Measurements from ENCODE around the gene PCSK5.
A peak's percentile ranks its signal among the peaks of the same experiment; 100 is the strongest.

PCSK5 gene

DNA sequence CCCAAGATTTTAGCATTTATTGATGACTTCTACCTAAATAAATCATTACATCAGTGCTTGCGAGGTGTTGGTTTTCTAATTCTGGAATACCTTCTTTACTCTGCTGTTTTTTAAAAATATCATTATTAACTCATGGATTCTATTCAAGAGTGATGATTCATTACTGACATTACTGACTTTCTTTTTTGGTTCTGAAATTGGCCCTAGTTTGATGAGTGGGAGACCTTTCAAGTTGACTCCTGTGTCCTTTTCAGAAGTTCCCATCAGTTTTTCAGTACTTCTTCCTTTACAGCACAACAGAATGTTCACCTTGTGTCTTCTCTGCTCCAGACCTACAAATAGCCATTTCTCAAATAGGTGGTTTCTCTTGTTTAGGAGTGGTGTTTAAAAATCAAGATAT lies 114.1 kb downstream of the PCSK5 start:
- Mint-ChIP-seq H3K27ac (no peak overlapping the region), H3K4me3 (no peak overlapping the region), H3K9me3 (no peaks in the 10 kb centered on the region), H3K4me1 (ENCODE audit: low read depth) (peaks cover 21% of the 10 kb centered on the region), H3K27me3 (ENCODE audit: low read depth) (no peaks in the 10 kb centered on the region), H3K36me3 (ENCODE audit: low read depth) (peaks cover 4% of the 10 kb centered on the region)

DNA sequence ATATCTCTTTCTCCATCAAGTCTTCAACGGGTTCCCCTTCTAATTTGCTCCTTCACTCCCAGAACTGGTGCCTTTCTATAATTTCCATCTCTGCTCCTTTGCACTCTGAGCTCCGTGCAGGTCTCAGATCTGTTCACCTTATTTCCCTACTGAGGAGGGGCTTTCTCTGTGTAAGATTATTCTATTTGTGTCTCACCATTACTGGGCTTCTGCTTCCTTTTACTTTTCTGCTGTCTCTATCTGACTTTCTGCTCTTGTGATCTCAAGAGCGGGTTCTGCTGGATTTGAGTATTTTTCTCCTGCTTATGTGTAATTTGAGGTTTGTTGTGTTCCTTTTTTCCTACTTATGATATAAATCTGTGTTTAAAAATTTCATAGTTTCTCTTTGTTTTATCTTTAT lies 117.5 kb downstream of the PCSK5 start:
- peaks cover 18% of the 10 kb centered on the region for H3K4me1 Mint-ChIP-seq (ENCODE audit: low read depth)
- H3K27ac Mint-ChIP-seq: no peak overlapping the region
- no peak overlapping the region for H3K4me3 Mint-ChIP-seq
- H3K9me3 Mint-ChIP-seq: no peaks in the 10 kb centered on the region
- peaks cover 4% of the 10 kb centered on the region for H3K36me3 Mint-ChIP-seq (ENCODE audit: low read depth)
- H3K27me3 Mint-ChIP-seq (ENCODE audit: low read depth): no peaks in the 10 kb centered on the region

DNA sequence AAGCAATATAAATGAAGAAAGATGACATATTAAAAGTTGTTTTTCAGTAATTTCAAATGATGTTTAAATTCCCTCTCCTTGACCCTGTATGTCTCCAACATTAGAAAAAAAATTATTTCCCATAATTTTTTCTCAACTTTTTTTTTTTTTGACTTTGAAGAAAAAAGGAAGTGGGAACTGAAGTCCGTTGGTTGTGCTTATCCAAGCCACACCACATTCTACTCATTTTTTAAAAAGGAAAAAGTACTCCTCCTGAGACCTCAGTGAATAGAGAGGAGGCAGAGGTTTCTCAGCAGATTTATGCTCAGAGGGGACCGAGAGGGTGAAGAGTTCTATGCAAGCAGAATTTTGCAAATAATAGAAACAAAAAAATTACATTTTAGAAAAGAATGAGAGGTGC lies 123.3 kb downstream of the PCSK5 start:
- peaks cover 6% of the 10 kb centered on the region for H3K27me3 Mint-ChIP-seq (ENCODE audit: low read depth)
- H3K9me3 Mint-ChIP-seq: peaks cover 7% of the 10 kb centered on the region
- no peak overlapping the region for H3K27ac Mint-ChIP-seq
- peaks cover 12% of the 10 kb centered on the region for H3K4me1 Mint-ChIP-seq (ENCODE audit: low read depth)
- no peak overlapping the region for H3K4me3 Mint-ChIP-seq
- peaks cover 9% of the 10 kb centered on the region for H3K36me3 Mint-ChIP-seq (ENCODE audit: low read depth)

DNA sequence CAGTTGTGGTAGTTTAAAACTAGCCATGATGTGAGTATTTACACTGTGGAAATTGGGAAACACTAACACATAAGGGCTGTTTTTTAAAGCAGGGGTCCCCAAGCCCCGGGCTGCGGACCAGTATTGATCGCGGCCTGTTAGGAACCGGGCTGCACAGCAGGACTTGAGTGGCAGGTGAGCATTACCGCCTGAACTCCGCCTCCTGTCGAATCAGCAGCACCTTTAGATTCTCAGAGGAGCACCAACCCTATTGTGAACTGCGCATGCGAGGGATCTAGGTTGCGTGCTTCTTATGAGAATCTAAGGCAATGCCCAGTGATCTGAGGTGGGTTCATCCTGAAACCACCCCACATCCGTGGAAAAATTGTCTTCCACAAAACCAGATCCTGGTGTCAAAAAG lies 127.8 kb downstream of the PCSK5 start:
- Mint-ChIP-seq H3K9me3 (peaks cover 7% of the 10 kb centered on the region), H3K27me3 (ENCODE audit: low read depth) (peaks cover 4% of the 10 kb centered on the region), H3K36me3 (ENCODE audit: low read depth) (peaks cover 18% of the 10 kb centered on the region), H3K4me3 (peak overlapping the region; percentile 49), H3K27ac (no peak overlapping the region), H3K4me1 (ENCODE audit: low read depth) (peaks cover 42% of the 10 kb centered on the region)

DNA sequence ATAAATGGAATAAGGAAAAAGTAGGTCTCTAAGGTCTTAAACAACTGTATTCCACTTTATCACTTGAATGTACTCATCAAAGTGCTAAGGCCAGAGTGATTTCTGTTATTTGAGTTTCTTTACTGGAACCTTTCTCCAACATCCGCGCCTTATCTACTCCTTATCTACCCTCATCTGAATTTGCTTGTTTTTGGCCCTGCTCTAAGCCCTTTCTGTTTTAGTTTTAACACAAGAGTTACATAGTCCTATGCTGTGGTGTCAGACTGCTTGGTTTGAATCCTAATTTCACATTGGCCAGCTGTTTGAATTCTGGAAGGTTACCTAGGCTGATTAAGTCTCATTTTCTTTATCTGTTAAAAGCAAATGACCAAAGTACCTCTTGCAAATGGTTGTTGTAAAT lies 128.3 kb downstream of the PCSK5 start:
- H3K27ac Mint-ChIP-seq: peak overlapping the region; percentile 76
- peaks cover 18% of the 10 kb centered on the region for H3K36me3 Mint-ChIP-seq (ENCODE audit: low read depth)
- H3K4me1 Mint-ChIP-seq (ENCODE audit: low read depth): peaks cover 48% of the 10 kb centered on the region
- peaks cover 7% of the 10 kb centered on the region for H3K9me3 Mint-ChIP-seq
- H3K27me3 Mint-ChIP-seq (ENCODE audit: low read depth): no peaks in the 10 kb centered on the region
- H3K4me3 Mint-ChIP-seq: peak overlapping the region; percentile 49

DNA sequence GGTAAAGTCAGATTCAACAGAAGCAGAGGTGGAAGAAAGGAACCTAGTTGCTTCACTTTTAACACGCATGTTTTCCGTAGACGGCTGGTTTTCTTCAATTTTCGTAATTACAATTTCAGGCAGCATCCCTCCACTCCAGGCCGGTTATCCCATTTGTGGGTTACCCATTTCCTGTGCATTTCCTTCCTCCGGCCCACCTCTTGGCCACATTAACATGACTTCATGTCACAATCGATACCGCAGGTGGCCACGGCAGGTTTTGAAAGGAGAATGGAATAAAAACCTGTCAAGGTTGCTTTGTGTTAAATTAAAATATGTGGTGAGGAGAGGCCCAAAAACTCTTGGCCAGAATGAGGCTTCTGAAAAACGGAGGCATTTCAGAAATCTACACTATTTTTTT lies 130.2 kb downstream of the PCSK5 start:
- H3K9me3 Mint-ChIP-seq: peaks cover 6% of the 10 kb centered on the region
- peaks cover 17% of the 10 kb centered on the region for H3K36me3 Mint-ChIP-seq (ENCODE audit: low read depth)
- H3K4me3 Mint-ChIP-seq: peak overlapping the region; percentile 22
- H3K27me3 Mint-ChIP-seq (ENCODE audit: low read depth): no peaks in the 10 kb centered on the region
- peaks cover 63% of the 10 kb centered on the region for H3K4me1 Mint-ChIP-seq (ENCODE audit: low read depth)
- peak overlapping the region; percentile 54 for H3K27ac Mint-ChIP-seq

DNA sequence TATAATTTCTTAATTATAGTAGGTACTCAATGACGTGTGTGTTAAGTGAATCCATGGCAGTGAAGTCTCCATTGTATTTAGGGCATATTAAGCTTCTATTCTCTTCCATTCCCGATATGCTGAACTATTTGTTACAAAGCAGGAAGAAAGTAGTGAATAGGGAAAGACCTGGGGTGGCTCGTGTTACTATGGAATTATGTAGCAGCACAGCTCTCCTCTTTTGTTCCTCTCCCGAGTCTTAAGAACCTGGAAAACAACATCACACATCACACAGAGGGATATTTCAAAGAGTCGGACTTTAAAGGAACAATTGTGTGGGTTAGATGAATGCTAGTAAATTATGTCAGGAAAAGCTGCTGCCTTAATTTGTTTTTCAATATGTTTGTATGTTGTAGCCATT lies 131.8 kb downstream of the PCSK5 start:
- H3K9me3 Mint-ChIP-seq: no peaks in the 10 kb centered on the region
- peaks cover 22% of the 10 kb centered on the region for H3K36me3 Mint-ChIP-seq (ENCODE audit: low read depth)
- H3K27me3 Mint-ChIP-seq (ENCODE audit: low read depth): no peaks in the 10 kb centered on the region
- H3K4me3 Mint-ChIP-seq: no peak overlapping the region
- peaks cover 70% of the 10 kb centered on the region for H3K4me1 Mint-ChIP-seq (ENCODE audit: low read depth)
- no peak overlapping the region for H3K27ac Mint-ChIP-seq

DNA sequence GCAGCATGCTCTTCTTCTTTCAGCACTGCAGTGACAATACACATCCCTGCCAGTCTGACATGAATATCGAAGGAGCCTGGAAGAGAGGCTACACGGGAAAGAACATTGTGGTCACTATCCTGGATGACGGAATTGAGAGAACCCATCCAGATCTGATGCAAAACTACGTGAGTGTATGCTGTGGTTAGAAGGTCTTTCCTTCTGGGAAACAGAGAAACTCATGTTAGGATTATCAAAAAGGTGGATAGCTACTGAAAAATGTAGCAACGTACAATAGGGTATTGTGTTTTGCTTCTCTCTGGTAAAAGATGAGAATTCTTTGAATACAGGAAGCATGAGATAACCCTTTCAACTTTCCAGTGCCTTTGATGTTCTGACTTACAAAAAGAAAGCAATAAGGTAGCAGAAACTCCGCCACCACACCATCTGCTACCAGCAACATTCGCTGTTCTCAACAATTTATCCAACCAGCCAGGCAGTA lies 133.3 kb downstream of the PCSK5 start:
- Mint-ChIP-seq H3K4me1 (ENCODE audit: low read depth) (peaks cover 71% of the 10 kb centered on the region), H3K36me3 (ENCODE audit: low read depth) (peaks cover 24% of the 10 kb centered on the region), H3K27me3 (ENCODE audit: low read depth) (no peaks in the 10 kb centered on the region), H3K27ac (peak overlapping the region; percentile 85), H3K9me3 (no peaks in the 10 kb centered on the region), H3K4me3 (peak overlapping the region; percentile 70)

DNA sequence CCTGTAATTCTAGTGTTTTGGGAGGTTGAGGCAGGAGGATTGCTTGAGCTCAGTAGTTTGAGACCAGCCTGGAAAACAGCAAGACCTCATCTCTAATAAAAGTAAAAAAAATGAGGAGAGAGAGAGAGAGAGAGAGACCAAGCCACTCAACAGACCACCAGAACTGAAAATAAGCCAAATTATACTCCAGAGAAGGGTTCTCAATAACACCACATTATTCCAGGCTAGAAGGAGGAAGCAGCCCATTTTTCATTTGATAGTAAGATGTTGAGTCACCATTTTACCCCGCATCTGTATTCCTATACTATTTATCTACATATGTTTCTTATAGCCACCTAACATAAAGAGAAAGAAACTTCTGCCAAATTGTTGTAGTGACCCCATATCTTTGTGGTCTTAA lies 134.8 kb downstream of the PCSK5 start:
- H3K4me3 Mint-ChIP-seq: no peak overlapping the region
- H3K9me3 Mint-ChIP-seq: no peaks in the 10 kb centered on the region
- H3K36me3 Mint-ChIP-seq (ENCODE audit: low read depth): peaks cover 24% of the 10 kb centered on the region
- H3K27ac Mint-ChIP-seq: peak overlapping the region; percentile 46
- no peaks in the 10 kb centered on the region for H3K27me3 Mint-ChIP-seq (ENCODE audit: low read depth)
- H3K4me1 Mint-ChIP-seq (ENCODE audit: low read depth): peaks cover 64% of the 10 kb centered on the region

DNA sequence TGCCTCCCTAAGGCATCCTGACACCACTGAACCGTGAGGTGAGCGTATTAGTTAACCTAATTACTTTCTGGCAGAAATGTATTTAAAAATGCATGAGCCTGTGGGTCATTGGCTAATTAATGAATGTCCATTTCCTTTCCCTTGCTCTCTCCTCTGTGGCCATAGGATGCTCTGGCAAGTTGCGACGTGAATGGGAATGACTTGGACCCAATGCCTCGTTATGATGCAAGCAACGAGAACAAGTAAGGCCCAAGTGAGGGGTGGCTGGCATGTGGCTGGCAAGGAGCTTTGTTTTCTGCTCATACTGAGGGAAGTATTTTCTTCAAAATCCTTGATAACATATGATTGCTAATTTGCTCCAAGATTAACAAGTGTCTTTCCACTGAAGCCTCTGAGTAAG lies 136.3 kb downstream of the PCSK5 start:
- Mint-ChIP-seq H3K27me3 (ENCODE audit: low read depth) (no peaks in the 10 kb centered on the region), H3K4me1 (ENCODE audit: low read depth) (peaks cover 53% of the 10 kb centered on the region), H3K27ac (no peak overlapping the region)

DNA sequence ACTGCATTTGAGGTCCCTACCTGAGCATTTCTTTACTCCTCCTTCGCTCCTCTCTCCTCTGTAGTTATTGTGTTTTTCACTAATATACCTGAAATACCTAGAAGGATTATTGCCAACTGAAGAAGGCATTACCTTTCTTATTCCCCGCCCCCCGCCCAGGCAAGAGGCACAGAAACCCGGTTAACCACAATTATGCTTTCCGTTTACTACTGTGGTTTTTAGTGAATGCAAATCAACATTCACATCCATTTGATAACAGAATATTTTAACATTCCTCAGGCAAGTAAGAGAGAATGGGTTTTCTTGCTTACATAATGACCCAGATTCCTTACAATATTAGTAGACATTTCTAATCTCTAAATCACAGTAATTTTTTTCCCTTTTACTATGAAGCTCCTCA lies 136.9 kb downstream of the PCSK5 start:
- H3K27ac Mint-ChIP-seq: peak overlapping the region; percentile 64

More for the DNA sequence above, 136.3 kb downstream of the PCSK5 start:
- Mint-ChIP-seq H3K36me3 (ENCODE audit: low read depth) (peaks cover 17% of the 10 kb centered on the region), H3K9me3 (no peaks in the 10 kb centered on the region), H3K4me3 (no peak overlapping the region)

DNA sequence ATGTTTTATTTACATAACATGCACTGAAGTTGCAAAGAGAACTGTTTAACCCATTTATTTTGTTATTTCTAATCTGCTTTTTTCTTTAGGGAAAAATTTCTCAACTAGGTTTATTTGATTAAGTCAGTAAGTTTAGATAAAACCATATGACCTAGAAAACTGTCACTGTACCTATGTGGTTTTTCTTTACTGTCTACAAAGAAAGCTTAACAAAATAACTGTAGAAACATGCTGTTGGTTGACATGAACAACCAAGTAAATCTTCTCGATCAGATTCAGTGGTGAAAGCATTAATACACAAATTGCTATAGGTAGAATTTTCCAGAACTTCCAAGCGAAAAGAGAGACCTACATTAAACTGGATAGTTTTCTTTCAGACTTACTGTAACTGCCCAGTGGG lies 137.4 kb downstream of the PCSK5 start:
- Mint-ChIP-seq H3K36me3 (ENCODE audit: low read depth) (peaks cover 15% of the 10 kb centered on the region), H3K27ac (peak overlapping the region; percentile 26), H3K9me3 (no peaks in the 10 kb centered on the region), H3K27me3 (ENCODE audit: low read depth) (no peaks in the 10 kb centered on the region), H3K4me1 (ENCODE audit: low read depth) (peaks cover 55% of the 10 kb centered on the region), H3K4me3 (peak overlapping the region; percentile 52)

More for the DNA sequence above, 136.9 kb downstream of the PCSK5 start:
- Mint-ChIP-seq H3K4me3 (peak overlapping the region; percentile 52), H3K4me1 (ENCODE audit: low read depth) (peaks cover 53% of the 10 kb centered on the region), H3K9me3 (no peaks in the 10 kb centered on the region), H3K36me3 (ENCODE audit: low read depth) (peaks cover 15% of the 10 kb centered on the region), H3K27me3 (ENCODE audit: low read depth) (no peaks in the 10 kb centered on the region)

DNA sequence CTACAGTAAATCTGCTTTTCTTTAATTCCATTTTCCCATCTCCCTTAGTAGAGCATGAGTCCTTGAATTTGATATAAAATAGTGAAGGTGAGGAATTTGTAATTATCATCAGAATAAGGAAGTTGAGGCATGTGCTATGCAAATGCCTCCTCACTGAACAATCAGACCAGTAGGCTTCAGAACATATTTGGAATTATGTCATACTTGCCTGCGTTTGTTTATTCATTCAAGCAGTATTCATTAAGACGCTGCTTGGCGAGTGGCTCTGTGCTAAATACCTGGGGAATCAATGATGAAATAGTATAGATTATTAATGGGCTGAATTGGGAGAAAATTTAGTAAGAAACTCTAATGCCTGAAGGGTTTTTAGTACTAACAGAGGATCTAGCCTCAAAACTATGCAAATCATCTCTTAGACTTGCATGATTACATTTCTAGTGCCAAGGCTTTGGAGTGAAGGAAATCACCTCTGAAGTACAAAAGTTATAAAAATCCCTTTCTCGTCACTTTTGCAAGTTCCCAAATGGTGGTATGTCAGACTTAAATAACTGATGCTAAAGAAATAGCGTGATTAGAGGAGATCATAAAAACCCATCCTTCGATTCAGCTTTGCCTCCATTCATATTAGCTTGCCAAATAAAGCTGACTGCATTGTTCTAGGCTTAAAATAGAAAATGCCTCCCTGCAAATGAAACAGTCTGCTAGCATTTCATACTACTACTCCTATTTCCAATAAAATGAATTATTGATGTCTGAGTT lies 141.7 kb downstream of the PCSK5 start:
- Mint-ChIP-seq H3K4me3 (no peak overlapping the region), H3K27me3 (ENCODE audit: low read depth) (no peaks in the 10 kb centered on the region), H3K9me3 (no peaks in the 10 kb centered on the region), H3K36me3 (ENCODE audit: low read depth) (peaks cover 9% of the 10 kb centered on the region), H3K4me1 (ENCODE audit: low read depth) (peaks cover 24% of the 10 kb centered on the region), H3K27ac (no peak overlapping the region)

DNA sequence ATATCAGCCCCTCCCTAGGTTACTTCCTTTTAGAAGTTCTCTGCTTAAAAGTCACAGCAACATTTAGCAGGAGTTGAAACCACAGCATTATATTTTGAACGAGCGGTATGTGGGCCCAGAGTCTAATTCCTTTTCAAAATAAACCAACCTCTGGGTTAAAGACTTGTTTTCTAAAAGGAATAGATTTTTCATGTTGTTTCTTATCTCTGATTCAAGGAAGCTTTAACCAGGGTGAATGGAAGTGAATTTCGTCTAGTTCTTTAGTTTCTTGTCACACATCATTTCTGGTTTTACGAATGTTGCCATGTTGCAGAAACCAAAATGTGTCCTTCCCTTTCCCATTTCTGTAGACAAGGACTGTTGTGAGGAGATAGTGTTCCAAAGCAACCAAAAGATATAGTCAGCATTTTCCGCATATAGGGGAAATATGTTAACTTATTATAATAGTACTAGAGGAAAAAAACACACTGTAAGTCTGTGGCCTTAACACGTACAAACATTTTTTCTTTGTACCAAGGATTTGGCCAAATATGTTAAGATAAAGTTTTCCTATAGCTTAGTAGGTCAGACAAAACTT lies 142.4 kb downstream of the PCSK5 start:
- Mint-ChIP-seq H3K36me3 (ENCODE audit: low read depth) (peaks cover 6% of the 10 kb centered on the region), H3K27me3 (ENCODE audit: low read depth) (no peaks in the 10 kb centered on the region), H3K9me3 (no peaks in the 10 kb centered on the region), H3K4me3 (no peak overlapping the region), H3K4me1 (ENCODE audit: low read depth) (peaks cover 20% of the 10 kb centered on the region), H3K27ac (no peak overlapping the region)

DNA sequence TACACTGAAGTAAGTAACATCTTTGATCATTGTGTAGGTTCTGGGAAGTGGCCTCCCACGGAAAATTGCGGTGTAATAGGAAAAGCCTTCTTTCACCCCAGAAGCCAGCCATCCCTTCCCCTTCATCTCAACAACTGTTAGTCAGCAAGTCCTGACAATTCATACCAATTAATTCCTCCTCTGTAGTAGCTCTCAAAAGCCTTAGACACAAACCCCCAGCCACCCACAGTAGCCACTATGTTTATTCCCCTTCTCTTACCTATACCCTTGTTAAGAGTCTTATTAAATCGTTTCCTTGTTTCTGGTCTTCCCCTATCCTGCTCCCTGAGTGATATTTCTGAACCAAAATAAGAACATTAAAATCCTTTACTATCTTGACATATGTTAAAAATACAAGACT lies 143.6 kb downstream of the PCSK5 start:
- Mint-ChIP-seq H3K27me3 (ENCODE audit: low read depth) (no peaks in the 10 kb centered on the region), H3K27ac (no peak overlapping the region), H3K36me3 (ENCODE audit: low read depth) (peaks cover 2% of the 10 kb centered on the region)

More for the DNA sequence above, 143.6 kb downstream of the PCSK5 start:
- no peaks in the 10 kb centered on the region for H3K9me3 Mint-ChIP-seq
- H3K4me1 Mint-ChIP-seq (ENCODE audit: low read depth): peaks cover 15% of the 10 kb centered on the region
- no peak overlapping the region for H3K4me3 Mint-ChIP-seq
